GM23338 (cell line): ENCODE measurements around the gene WDR31.

Experiments used
- CREB1 ChIP-seq: fragments of 250-450 bp; sonication (Bioruptor Pico); IDR thresholded peaks from 2 replicates; pipeline ENCODE4 v1.5.0; 2020; ENCODE audit warnings: low read depth, mild to moderate bottlenecking, moderate library complexity
- EZH2 ChIP-seq: fragments of 200-600 bp; sonication (generic); IDR thresholded peaks from one replicate; pipeline ENCODE4 v1.8.0; 2017; ENCODE audit warnings: antibody characterized with exemption, mild to moderate bottlenecking, low read depth; ENCODE audit not compliant: unreplicated experiment
- POLR2AphosphoS5 ChIP-seq: IDR thresholded peaks from 2 replicates; pipeline ENCODE4 v1.6.1; 2016; ENCODE audit warnings: antibody characterized with exemption, low read depth
- TF ChIP-seq, protein P1 (sequence below), 2 experiments: fragments of 200-600 bp in 1 of 2; sonication (generic) in 1 of 2; conservative IDR thresholded peaks; 2 replicates each; pipeline versions ENCODE4 v1.5.1 to v1.6.1; 2016 to 2017; ENCODE audit warnings: antibody characterized with exemption in 2 of 2, low read depth in 2 of 2, mild to moderate bottlenecking in 2 of 2, moderate library complexity in 1 of 2
- TF ChIP-seq, protein P2 (sequence below): fragments of 250-450 bp; sonication (Bioruptor Pico); IDR thresholded peaks from 2 replicates; pipeline ENCODE4 v1.5.0; 2020; ENCODE audit warnings: mild to moderate bottlenecking, moderate library complexity

DNA sequence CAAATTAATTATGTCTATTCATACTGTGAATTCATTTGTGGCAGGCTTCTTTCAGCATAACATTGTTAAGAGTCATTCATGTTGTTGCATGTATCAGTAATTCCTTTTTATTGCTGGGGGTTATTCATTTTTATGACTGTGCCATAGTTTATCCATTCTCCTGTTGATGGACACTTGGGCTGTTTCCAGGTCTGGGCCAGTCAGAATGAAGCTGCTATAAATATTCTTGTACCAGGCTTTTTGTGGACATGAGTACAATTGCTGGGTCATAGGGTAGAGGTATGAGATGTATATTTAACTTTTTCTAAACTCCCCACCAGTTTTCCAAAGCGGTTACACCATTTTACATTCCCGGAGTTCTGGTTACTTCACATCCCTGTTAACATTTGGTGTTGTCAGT, 51.0 kb downstream of the WDR31 start:
- TF ChIP-seq, protein P1, sequence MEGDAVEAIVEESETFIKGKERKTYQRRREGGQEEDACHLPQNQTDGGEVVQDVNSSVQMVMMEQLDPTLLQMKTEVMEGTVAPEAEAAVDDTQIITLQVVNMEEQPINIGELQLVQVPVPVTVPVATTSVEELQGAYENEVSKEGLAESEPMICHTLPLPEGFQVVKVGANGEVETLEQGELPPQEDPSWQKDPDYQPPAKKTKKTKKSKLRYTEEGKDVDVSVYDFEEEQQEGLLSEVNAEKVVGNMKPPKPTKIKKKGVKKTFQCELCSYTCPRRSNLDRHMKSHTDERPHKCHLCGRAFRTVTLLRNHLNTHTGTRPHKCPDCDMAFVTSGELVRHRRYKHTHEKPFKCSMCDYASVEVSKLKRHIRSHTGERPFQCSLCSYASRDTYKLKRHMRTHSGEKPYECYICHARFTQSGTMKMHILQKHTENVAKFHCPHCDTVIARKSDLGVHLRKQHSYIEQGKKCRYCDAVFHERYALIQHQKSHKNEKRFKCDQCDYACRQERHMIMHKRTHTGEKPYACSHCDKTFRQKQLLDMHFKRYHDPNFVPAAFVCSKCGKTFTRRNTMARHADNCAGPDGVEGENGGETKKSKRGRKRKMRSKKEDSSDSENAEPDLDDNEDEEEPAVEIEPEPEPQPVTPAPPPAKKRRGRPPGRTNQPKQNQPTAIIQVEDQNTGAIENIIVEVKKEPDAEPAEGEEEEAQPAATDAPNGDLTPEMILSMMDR (conservative IDR thresholded peaks at IDR 0.05; ENCODE audit: low read depth in 2 of 2) = no peak
- TF ChIP-seq, protein P2, sequence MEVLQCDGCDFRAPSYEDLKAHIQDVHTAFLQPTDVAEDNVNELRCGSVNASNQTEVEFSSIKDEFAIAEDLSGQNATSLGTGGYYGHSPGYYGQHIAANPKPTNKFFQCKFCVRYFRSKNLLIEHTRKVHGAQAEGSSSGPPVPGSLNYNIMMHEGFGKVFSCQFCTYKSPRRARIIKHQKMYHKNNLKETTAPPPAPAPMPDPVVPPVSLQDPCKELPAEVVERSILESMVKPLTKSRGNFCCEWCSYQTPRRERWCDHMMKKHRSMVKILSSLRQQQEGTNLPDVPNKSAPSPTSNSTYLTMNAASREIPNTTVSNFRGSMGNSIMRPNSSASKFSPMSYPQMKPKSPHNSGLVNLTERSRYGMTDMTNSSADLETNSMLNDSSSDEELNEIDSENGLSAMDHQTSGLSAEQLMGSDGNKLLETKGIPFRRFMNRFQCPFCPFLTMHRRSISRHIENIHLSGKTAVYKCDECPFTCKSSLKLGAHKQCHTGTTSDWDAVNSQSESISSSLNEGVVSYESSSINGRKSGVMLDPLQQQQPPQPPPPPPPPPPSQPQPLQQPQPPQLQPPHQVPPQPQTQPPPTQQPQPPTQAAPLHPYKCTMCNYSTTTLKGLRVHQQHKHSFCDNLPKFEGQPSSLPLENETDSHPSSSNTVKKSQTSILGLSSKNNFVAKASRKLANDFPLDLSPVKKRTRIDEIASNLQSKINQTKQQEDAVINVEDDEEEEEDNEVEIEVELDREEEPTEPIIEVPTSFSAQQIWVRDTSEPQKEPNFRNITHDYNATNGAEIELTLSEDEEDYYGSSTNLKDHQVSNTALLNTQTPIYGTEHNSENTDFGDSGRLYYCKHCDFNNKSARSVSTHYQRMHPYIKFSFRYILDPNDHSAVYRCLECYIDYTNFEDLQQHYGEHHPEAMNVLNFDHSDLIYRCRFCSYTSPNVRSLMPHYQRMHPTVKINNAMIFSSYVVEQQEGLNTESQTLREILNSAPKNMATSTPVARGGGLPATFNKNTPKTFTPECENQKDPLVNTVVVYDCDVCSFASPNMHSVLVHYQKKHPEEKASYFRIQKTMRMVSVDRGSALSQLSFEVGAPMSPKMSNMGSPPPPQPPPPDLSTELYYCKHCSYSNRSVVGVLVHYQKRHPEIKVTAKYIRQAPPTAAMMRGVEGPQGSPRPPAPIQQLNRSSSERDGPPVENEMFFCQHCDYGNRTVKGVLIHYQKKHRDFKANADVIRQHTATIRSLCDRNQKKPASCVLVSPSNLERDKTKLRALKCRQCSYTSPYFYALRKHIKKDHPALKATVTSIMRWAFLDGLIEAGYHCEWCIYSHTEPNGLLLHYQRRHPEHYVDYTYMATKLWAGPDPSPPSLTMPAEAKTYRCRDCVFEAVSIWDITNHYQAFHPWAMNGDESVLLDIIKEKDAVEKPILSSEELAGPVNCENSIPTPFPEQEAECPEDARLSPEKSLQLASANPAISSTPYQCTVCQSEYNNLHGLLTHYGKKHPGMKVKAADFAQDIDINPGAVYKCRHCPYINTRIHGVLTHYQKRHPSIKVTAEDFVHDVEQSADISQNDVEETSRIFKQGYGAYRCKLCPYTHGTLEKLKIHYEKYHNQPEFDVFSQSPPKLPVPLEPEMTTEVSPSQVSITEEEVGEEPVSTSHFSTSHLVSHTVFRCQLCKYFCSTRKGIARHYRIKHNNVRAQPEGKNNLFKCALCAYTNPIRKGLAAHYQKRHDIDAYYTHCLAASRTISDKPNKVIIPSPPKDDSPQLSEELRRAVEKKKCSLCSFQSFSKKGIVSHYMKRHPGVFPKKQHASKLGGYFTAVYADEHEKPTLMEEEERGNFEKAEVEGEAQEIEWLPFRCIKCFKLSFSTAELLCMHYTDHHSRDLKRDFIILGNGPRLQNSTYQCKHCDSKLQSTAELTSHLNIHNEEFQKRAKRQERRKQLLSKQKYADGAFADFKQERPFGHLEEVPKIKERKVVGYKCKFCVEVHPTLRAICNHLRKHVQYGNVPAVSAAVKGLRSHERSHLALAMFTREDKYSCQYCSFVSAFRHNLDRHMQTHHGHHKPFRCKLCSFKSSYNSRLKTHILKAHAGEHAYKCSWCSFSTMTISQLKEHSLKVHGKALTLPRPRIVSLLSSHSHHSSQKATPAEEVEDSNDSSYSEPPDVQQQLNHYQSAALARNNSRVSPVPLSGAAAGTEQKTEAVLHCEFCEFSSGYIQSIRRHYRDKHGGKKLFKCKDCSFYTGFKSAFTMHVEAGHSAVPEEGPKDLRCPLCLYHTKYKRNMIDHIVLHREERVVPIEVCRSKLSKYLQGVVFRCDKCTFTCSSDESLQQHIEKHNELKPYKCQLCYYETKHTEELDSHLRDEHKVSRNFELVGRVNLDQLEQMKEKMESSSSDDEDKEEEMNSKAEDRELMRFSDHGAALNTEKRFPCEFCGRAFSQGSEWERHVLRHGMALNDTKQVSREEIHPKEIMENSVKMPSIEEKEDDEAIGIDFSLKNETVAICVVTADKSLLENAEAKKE (CRISPR knock-in tag) = no peak
- TF ChIP-seq CREB1 (CRISPR knock-in tag) = no peak
- TF ChIP-seq EZH2 = no peak
- no peak for TF ChIP-seq POLR2AphosphoS5
